Hippocampal formation (tissue), 2 donors: ENCODE data around the gene FOSL1.

ENCODE experiments used
- DNase-seq, 2 donors: peaks; one replicate each; lab custom pipeline; 2025; lab: John Stamatoyannopoulos, UW

FOSL1 gene

GRCh38 chr11:65919573-65920371, 19.6 kb upstream of the FOSL1 start:
- DNase-seq = peak in 1 of 2 donors; percentile 36

GRCh38 chr11:65919141-65919572, 19.0 kb upstream of the FOSL1 start, which contains the start of gene DRAP1:
DRAP1 (plus strand) TSS chr11:65919426; CDS start chr11:65919502, 76 bp downstream.
- peak; percentile 99 to 100 for DNase-seq

- no peak for DNase-seq
These were observed 18.3 kb upstream of the FOSL1 start, which contains the start of gene C11orf68 for GRCh38 chr11:65918211-65919140. C11orf68 (minus strand) TSS chr11:65919062; CDS start chr11:65919031, 31 bp downstream.

GRCh38 chr11:65917434-65918210, 17.4 kb upstream of the FOSL1 start:
- DNase-seq = no peak

- DNase-seq = no peak
These were observed 16.9 kb upstream of the FOSL1 start for GRCh38 chr11:65917077-65917433.

- DNase-seq = no peak
These were observed 16.2 kb upstream of the FOSL1 start for GRCh38 chr11:65916391-65916790.

- no peak for DNase-seq
These were observed 15.6 kb upstream of the FOSL1 start for GRCh38 chr11:65915821-65916251.

GRCh38 chr11:65915101-65915820, 15.1 kb upstream of the FOSL1 start:
- no peak for DNase-seq

GRCh38 chr11:65912845-65913244, 12.7 kb upstream of the FOSL1 start:
- DNase-seq = no peak

GRCh38 chr11:65911682-65912568, 11.7 kb upstream of the FOSL1 start:
- no peak for DNase-seq

GRCh38 chr11:65907878-65908277, 7.7 kb upstream of the FOSL1 start:
- DNase-seq = no peak

- no peak for DNase-seq
These were observed 6.4 kb upstream of the FOSL1 start for GRCh38 chr11:65906602-65907001.

GRCh38 chr11:65903715-65904114, 3.5 kb upstream of the FOSL1 start:
- DNase-seq = no peak

GRCh38 chr11:65903068-65903481, 2.9 kb upstream of the FOSL1 start:
- no peak for DNase-seq

GRCh38 chr11:65900899-65901180, 652 bp upstream of the FOSL1 start:
- no peak for DNase-seq

- DNase-seq = no peak
These were observed 648 bp downstream of the FOSL1 start for GRCh38 chr11:65899356-65900124.

- no peak for DNase-seq
These were observed 1.4 kb downstream of the FOSL1 start for GRCh38 chr11:65898656-65899355.

GRCh38 chr11:65897020-65897471, 3.1 kb downstream of the FOSL1 start:
- no peak for DNase-seq
